ENCODE measurements around the gene FZD8.
"Not testable (repeated sequence)": the region's sequence is repeated elsewhere in the genome, so short reads cannot be mapped to it uniquely, and the experiment has no call there.

Gene FZD8

GRCh38 chr10:35642035-35642792 lies at the start of gene FZD8:
Gene FZD8, minus strand, starts transcription at chr10:35642296. Its CDS starts 867 bp downstream, at chr10:35641429.
- in situ Hi-C loops (cut with MboI; ENCODE audit: low sequenced_read_pairs): no loop called here

DNA sequence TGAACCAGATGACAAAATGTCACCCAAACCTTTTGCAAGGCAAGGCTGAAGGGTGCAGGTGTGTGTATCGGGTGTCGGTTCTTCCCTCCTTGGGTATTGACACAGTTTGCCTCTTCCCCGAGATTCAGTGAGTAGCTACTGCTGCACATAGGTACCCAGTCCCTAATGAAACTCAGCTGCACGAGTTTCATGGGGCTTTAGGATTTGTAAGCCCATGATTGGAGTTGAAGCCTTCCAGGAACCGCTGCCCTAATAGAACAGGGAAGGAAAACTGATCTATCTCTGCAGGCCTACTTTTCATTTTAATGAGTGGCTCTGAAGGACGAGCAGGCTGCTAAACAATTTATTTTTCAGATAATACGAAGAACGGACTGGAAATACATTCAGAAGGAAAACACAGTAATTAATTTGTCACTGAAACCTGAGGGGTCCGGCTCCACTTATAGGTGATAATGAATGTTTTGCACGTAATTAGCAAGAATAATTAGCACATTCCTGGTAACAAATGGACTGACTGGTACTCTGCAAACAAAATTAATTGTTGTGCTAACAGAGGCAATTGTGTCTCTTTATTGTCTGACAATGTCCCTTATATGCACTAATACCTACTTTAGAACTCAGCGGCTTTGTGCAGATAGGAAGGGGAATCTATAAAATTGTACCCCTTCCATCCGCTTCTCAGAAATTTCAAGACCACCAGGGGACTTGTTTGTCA lies 49.6 kb upstream of the FZD8 start:
- in situ Hi-C loops (cut with MboI; ENCODE audit: low sequenced_read_pairs): no loop called here

DNA sequence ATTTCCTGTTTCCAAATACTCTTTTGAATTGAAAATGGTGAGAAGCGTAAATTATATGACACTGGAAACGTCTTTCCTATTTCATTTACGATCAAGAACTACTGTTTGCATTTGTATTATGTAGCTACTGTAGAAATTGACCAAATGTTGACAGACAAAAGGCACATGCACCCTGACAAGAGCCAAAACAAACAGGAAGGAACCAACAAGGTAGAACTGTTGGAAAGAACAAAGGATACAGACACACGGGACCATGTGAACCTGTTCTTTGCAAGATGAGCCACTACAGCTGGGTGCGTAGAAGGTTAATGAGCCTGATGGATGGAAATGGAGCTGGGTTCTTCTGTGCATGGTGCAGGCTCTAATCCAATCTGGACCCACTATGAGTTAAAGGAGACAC lies 48.4 kb upstream of the FZD8 start:
- in situ Hi-C loops (cut with MboI; ENCODE audit: low sequenced_read_pairs): no loop called here

- in situ Hi-C loops (cut with MboI; ENCODE audit: low sequenced_read_pairs): not testable (repeated sequence)
These were observed 43.8 kb upstream of the FZD8 start for GRCh38 chr10:35685858-35686257.

GRCh38 chr10:35685402-35685801 lies 43.3 kb upstream of the FZD8 start:
- in situ Hi-C loops (cut with MboI; ENCODE audit: low sequenced_read_pairs): no loop called here

GRCh38 chr10:35684586-35684985 lies 42.5 kb upstream of the FZD8 start:
- in situ Hi-C loops (cut with MboI; ENCODE audit: low sequenced_read_pairs): no loop called here

DNA sequence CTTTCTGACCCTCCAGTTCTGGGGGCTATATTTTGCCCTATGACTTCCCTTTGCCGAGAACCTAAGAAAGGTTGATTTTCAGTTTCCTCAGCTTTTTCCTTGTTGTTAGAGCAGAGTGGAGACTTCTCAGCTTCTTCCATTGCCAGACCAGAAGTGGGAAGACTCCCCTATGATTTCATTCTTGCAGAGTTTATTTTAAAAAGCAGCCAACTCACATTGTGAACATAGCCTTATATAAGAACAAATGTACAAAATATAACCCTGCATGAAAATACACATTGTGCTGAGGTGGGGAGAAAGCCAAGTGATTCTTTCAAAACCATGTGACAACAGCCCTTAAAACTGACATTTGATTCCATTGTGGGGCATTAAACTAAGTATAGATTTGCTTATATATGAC lies 33.8 kb upstream of the FZD8 start:
- in situ Hi-C loops (cut with MboI; ENCODE audit: low sequenced_read_pairs): no loop called here

DNA sequence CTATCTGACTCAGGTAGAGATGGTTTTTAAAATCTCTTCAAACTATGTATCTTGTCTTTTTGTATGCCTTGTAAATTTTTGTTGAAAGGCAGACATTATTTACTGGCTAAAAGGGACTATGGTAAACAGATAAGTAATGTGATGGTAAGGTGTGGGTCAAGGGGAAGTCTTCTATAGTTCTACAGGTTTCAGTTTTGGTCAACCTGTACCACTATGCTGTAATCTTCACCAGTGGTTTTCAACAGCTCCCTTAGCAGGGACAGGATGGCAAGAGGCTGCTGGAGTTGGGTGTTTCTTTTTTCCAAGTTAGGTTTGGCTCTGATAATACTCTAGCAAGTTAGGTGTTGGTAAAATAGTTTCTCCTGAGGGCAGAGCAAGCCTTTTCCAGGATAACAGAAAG lies 32.7 kb upstream of the FZD8 start:
- in situ Hi-C loops (cut with MboI; ENCODE audit: low sequenced_read_pairs): no loop called here

GRCh38 chr10:35668865-35669650 lies 27.0 kb upstream of the FZD8 start:
- in situ Hi-C loops (cut with MboI; ENCODE audit: low sequenced_read_pairs): no loop called here

- in situ Hi-C loops (cut with MboI; ENCODE audit: low sequenced_read_pairs): no loop called here
These were observed 25.9 kb upstream of the FZD8 start for GRCh38 chr10:35667971-35668370.

DNA sequence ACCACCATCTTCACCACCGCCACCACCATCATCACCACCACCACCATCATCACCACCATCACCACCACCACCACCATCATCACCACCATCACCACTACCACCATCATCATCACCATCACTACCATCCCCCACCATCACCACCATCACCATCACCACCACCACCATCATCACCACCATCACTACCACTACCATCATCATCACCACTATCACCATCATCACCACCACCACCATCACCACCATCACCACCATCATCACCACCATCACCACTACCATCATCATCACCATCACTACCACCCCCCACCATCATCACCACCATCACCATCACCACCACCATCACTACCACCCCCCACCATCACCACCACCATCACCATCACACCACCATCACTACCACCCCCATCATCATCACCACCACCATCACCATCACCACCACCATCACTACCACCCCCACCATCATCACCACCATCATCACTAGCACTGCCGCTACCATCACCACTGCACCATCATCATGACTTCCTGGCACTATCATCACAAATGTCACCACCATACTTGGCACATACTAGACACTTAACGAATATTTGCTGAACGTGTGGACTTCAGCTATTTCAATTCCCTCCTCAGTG lies 25.3 kb upstream of the FZD8 start:
- in situ Hi-C loops (cut with MboI; ENCODE audit: low sequenced_read_pairs): no loop called here

- in situ Hi-C loops (cut with MboI; ENCODE audit: low sequenced_read_pairs): no loop called here
These were observed 19.1 kb upstream of the FZD8 start for GRCh38 chr10:35661236-35661635.

DNA sequence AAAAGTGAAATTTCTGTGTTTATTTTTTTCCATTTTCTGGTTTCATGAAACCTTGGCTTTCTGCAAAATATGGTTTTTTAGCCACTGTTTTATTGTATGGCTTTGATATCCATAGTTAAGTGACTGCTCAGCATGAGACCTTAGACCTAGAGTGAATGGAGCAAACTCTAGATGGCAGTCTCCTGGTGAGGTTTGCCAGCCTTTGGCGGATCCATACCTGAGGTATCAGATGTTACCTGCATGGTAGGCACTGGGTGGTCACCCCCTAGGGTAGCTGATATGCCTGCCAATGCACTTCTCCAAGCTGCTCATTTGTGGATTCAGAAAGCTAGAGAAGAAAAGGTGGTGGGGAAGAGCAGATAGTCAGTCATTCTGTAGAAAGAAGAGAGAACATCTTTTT lies 17.4 kb upstream of the FZD8 start:
- in situ Hi-C loops (cut with MboI; ENCODE audit: low sequenced_read_pairs): no loop called here

DNA sequence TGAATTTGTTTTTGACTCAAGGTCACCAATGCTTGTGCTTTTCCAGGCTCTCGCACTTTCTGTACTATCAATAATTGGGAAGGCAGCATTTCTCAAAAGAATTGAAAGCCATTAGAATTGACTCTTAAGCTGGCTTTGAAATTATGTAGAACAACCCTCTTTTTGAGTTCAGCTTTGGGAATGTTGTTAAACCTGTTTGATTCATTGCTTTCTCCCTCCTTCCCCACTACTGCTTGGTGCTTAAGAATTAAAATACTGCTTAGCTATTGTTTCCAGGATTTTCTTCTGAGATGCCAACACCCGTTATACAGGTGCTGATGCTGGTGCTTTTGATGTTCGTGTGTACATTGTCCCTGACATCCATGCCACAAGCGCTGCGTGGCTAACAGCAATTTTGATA lies 15.5 kb upstream of the FZD8 start:
- in situ Hi-C loops (cut with MboI; ENCODE audit: low sequenced_read_pairs): no loop called here

DNA sequence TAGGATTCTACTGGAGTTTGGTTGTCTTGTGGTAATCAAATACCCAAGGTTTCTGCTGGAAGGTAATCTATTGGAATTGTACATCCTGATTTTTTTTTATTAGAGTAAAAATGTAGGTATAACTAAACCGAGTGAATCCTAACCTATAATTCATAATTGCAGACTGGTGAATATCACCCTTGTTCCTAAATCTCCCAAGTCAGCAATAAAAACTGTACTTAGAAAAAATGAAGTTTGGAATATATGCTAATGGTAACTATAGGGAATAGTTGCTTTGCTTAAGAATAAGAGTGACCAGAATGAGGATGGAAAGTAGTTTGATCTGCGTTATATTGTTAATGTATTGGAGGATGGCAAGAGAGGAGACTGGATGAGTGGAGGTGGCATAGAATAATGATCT lies 10.7 kb upstream of the FZD8 start:
- in situ Hi-C loops (cut with MboI; ENCODE audit: low sequenced_read_pairs): no loop called here

GRCh38 chr10:35650894-35651293 lies 8.8 kb upstream of the FZD8 start:
- in situ Hi-C loops (cut with MboI; ENCODE audit: low sequenced_read_pairs): no loop called here

GRCh38 chr10:35644050-35644950 lies 2.2 kb upstream of the FZD8 start:
- in situ Hi-C loops (cut with MboI; ENCODE audit: low sequenced_read_pairs): no loop called here

DNA sequence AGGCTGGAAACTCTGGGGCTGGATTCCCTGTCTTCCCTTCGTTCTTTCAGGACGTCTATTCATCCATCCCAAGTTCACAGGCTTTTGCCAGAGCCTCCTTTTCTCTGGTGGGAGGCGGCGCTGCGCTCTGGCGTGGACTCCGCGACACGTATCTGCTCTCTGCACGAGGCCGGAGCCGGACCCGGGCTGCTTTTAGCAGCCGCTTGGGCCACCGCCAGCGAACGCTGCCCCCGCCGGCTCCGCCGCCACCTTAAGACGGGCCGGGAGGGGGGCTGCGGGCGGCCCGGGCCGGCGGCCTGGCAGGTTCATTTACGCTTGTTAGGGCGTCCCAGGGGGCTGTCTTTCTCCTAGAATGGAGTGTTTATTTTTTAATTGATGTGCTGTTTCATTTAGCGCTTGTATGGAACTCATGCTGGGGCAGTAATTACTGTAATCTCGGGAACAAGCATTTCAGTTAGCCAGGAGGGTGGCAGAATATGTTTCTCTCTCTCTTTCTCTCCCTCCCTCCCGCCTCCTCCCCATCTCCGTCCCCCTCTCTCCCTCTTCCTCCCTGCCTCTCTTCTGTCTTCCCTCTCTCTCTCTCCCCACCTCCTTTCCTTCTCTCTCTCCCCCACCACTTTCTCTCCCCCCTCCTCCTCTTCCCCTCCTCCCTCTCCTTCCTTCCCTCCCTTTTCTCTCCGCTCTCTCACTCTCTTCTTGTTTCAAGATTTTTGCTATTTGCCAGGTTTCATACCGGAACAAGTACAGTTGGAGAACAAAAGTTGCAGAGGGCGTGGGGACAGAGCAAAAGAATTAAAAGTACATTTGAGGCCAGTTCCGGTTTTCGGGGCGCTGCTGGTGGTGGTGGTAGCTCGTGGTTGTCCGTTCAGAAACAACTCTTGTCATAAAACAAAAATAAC lies 1.3 kb upstream of the FZD8 start:
- in situ Hi-C loops (cut with MboI; ENCODE audit: low sequenced_read_pairs): no loop called here

- in situ Hi-C loops (cut with MboI; ENCODE audit: low sequenced_read_pairs): no loop called here
These were observed 658 bp upstream of the FZD8 start for GRCh38 chr10:35642793-35643114.

GRCh38 chr10:35641676-35642034 lies 441 bp downstream of the FZD8 start:
- in situ Hi-C loops (cut with MboI; ENCODE audit: low sequenced_read_pairs): no loop called here
